Endothelial cell of umbilical vein (primary cell): ENCODE data around the gene VPS4A. TPM values are rescaled to one million over a fixed set of nuclear protein-coding genes. Genes with fewer than 3 reads are reported as not detected.

ENCODE experiments used
- BruUV-seq: library from RNA; stranded (reverse); fragments of 400-500 nt; replicated peaks from 2 replicates; lab custom pipeline; 2021; lab: Mats Ljungman, UMichigan
- CTCF ChIA-PET: fragments of 300-600, 350-600 bp; sonication (Branson Sonifier 250); formaldehyde crosslinking; loops from one replicate; lab custom pipeline; 2021; ENCODE audit warnings: antibody characterized with exemption, inconsistent platforms; lab: Charles Lee
- POLR2A ChIA-PET: fragments of 300-600, 350-600 bp; sonication (Branson Sonifier 250); formaldehyde crosslinking; loops from one replicate; lab custom pipeline; 2021; ENCODE audit warnings: antibody characterized with exemption, inconsistent platforms; lab: Charles Lee
- DNase-seq: peaks from one replicate; pipeline ENCODE4 v3.0.0-alpha.2; 2011; ENCODE audit warnings: low read depth, low spot score
- FAIRE-seq: peaks from 2 replicates; lab custom pipeline; 2011; peaks lifted over from hg19 to GRCh38; lab: Jason Lieb, UNC
- H2AFZ ChIP-seq: 2 replicates; pipeline ENCODE4 v1.6.0; 2012; ENCODE audit warnings: low read depth, low read length, control low read depth, inconsistent platforms
- H3K27ac ChIP-seq: 2 replicates; pipeline ENCODE4 v1.5.1; 2011; ENCODE audit warnings: low read depth, mild to moderate bottlenecking, control low read depth, low read length, moderate library complexity; ENCODE audit not compliant: insufficient read depth
- H3K27me3 ChIP-seq, 2 experiments: 2 replicates each; pipeline versions ENCODE4 v1.6.0 to v1.6.1; 2011; ENCODE audit warnings: low read length in 2 of 2, mixed read lengths in 1 of 2; ENCODE audit not compliant: control insufficient read depth in 2 of 2, insufficient read depth in 2 of 2
- H3K36me3 ChIP-seq, 2 experiments: 2 replicates in 1 of 2; 3 replicates in 1 of 2; pipeline ENCODE4 v1.5.1; 2011; ENCODE audit warnings: low read length in 2 of 2, mild to moderate bottlenecking in 1 of 2, moderate library complexity in 1 of 2; ENCODE audit not compliant: control insufficient read depth in 2 of 2, insufficient read depth in 2 of 2; ENCODE audit errors: extremely low read depth in 1 of 2
- H3K4me1 ChIP-seq: 3 replicates; pipeline ENCODE4 v1.5.1; 2011; ENCODE audit warnings: mild to moderate bottlenecking, low read length; ENCODE audit not compliant: control insufficient read depth, insufficient read depth; ENCODE audit errors: extremely low read depth
- H3K4me2 ChIP-seq: 2 replicates; pipeline ENCODE4 v1.6.1; 2011; ENCODE audit warnings: low read length, control low read depth, mixed read lengths; ENCODE audit not compliant: insufficient read depth
- H3K4me3 ChIP-seq, 3 experiments: fragments of 200-600 bp in 1 of 3; sonication (generic), shearing (Covaris generic) in 1 of 3; replicated peaks in 1 of 3; 2 replicates each; pipeline ENCODE4 v1.5.1; 2011 to 2016; ENCODE audit warnings: control low read depth in 3 of 3, low read length in 3 of 3, mild to moderate bottlenecking in 2 of 3, inconsistent platforms in 1 of 3, low read depth in 1 of 3, moderate library complexity in 1 of 3; ENCODE audit not compliant: insufficient read depth in 1 of 3
- H3K79me2 ChIP-seq: 2 replicates; pipeline ENCODE4 v1.6.0; 2012; ENCODE audit warnings: low read length, inconsistent platforms; ENCODE audit not compliant: control insufficient read depth, insufficient read depth
- H3K9ac ChIP-seq: replicated peaks from 2 replicates; pipeline ENCODE3; 2011; ENCODE audit warnings: low read length, control low read depth; ENCODE audit not compliant: insufficient read depth; ENCODE audit errors: extremely low read depth
- H3K9me1 ChIP-seq: replicated peaks from 3 replicates; pipeline ENCODE4 v1.6.0; 2011; ENCODE audit warnings: mild to moderate bottlenecking, low read length; ENCODE audit not compliant: control insufficient read depth, insufficient read depth; ENCODE audit errors: extremely low read depth
- H3K9me3 ChIP-seq: replicated peaks from 2 replicates; pipeline ENCODE4 v1.5.1; 2012; ENCODE audit warnings: low read length, inconsistent platforms; ENCODE audit not compliant: control insufficient read depth, insufficient read depth
- H4K20me1 ChIP-seq: replicated peaks from 2 replicates; pipeline ENCODE3; 2011; ENCODE audit warnings: mild to moderate bottlenecking, low read length; ENCODE audit not compliant: control insufficient read depth, insufficient read depth; ENCODE audit errors: extremely low read depth
- EZH2 ChIP-seq: IDR thresholded peaks from 2 replicates; pipeline ENCODE4 v1.6.1; 2012; ENCODE audit warnings: borderline replicate concordance, low read depth, mild to moderate bottlenecking, moderate library complexity, low read length, inconsistent platforms; ENCODE audit not compliant: severe bottlenecking
- FOS ChIP-seq: IDR thresholded peaks from 2 replicates; pipeline ENCODE4 v1.6.1; 2011; ENCODE audit warnings: mild to moderate bottlenecking, low read length, moderate library complexity, borderline replicate concordance; ENCODE audit not compliant: insufficient read depth
- GATA2 ChIP-seq: IDR thresholded peaks from 2 replicates; pipeline ENCODE4 v1.7.0; 2011; ENCODE audit warnings: low read depth, mild to moderate bottlenecking, moderate library complexity, mixed read lengths, low read length; ENCODE audit not compliant: insufficient read length, insufficient read depth
- JUN ChIP-seq: IDR thresholded peaks from 2 replicates; pipeline ENCODE4 v1.6.1; 2011; ENCODE audit warnings: borderline replicate concordance, low read depth; ENCODE audit not compliant: insufficient read length, insufficient read depth
- MYC ChIP-seq: IDR thresholded peaks from one replicate; pipeline ENCODE4 v1.6.1; 2011; ENCODE audit warnings: mild to moderate bottlenecking, low read depth, low read length
- POLR2A ChIP-seq: IDR thresholded peaks from 2 replicates; pipeline ENCODE4 v1.6.1; 2012; ENCODE audit warnings: low read depth, mild to moderate bottlenecking, control low read depth, low read length
- POLR2AphosphoS5 ChIP-seq: IDR thresholded peaks from 2 replicates; pipeline ENCODE4 v1.6.1; 2012; ENCODE audit warnings: low read depth, mild to moderate bottlenecking, control low read depth, low read length, moderate library complexity; ENCODE audit not compliant: insufficient read depth
- dilution Hi-C: fragments of 300-500 bp; cut with MboI; formaldehyde crosslinking; loops from one replicate; pipeline ENCODE4 v1.15.0; 2019; ENCODE audit warnings: low sequenced_read_pairs; ENCODE audit not compliant: extremely low pct_ligation_motif_present
- intact Hi-C: fragments of 100-400 bp; cut with micrococcal nuclease; formaldehyde crosslinking; loops from one replicate; pipeline ENCODE4 v1.10.0; 2022
- polyA plus RNA-seq, 4 experiments: library from polyadenylated mRNA; depleted of rRNA in 3 of 4; stranded (reverse) in 3 of 4; unstranded in 1 of 4; fragments of >200 nt; gene quantifications; 2 replicates each; pipeline versions ENCODE4 v1.2.1 to v1.2.3, GENCODE V29; 2011 to 2012; ENCODE audit warnings: missing spikeins in 1 of 4
- total RNA-seq: library from RNA; stranded (reverse); gene quantifications from 2 replicates; pipeline ENCODE4 v1.2.3, GENCODE V29; 2021
- TF ChIP-seq, protein P1 (sequence below), 2 donors: IDR thresholded peaks; 1 replicate in 1 of 2; 2 replicates in 1 of 2; pipeline ENCODE4 v1.5.1; 2011; ENCODE audit warnings: low read length in 2 of 2, mild to moderate bottlenecking in 2 of 2, moderate library complexity in 2 of 2, control low read depth in 1 of 2, inconsistent platforms in 1 of 2, low read depth in 1 of 2; ENCODE audit not compliant: insufficient read depth in 1 of 2; ENCODE audit errors: extremely low read depth in 1 of 2
- TF ChIP-seq, protein P2 (sequence below): IDR thresholded peaks from 2 replicates; pipeline ENCODE4 v1.6.1; 2011; ENCODE audit not compliant: insufficient read depth, insufficient read length

Gene VPS4A
- total and polyA plus RNA-seq, 2 donors (not counting 3 experiments of a cell fraction or from before 2014, with no cell fraction given): 22.3 to 34.8 TPM

DNA sequence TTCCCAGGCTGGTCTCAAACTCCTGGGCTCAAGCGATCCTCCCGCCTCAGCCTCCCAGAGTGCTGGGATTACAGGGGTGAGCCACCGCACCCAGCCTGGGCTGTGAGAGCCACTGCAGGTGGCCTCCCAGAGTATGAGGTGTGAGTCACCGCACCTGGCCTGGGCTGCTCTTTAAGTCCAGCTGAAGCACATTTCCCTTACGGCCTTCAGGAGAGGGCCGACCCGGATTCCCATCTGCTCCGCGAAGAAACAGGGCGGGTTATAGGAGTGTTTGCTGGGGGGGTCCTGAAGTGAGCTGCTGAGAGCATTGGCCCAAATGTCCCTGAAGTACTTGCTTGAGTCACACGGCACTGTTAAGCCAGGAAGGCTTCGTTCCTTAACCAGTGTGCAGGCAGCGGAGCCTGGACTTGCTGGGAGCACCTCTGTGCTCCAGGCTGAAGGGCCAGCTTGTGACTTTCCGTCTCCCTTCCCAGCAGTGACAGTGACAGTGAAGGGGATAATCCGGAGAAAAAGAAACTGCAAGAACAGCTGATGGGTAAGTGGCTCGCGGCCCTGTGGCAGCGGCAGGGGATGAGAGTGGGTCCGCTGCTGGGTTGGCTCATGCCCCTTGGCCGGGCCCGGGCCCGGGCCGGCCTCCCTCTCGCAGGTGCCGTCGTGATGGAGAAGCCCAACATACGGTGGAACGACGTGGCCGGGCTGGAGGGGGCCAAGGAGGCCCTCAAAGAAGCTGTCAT, 7.2 kb downstream of the VPS4A start:
- Histone ChIP-seq H3K36me3 (peaks cover 30 to 65% of the 10 kb centered on the region in 2 experiments), H3K27ac (no peak overlapping the region), H3K4me1 (no peaks in the 10 kb centered on the region), H3K4me2 (no peak overlapping the region), H3K27me3 (no peaks in the 10 kb centered on the region), H3K9me1 (no peaks in the 10 kb centered on the region), H3K4me3 (no peak overlapping the region), H2AFZ (no peak overlapping the region), H3K9me3 (no peaks in the 10 kb centered on the region), H3K9ac (no peak overlapping the region), H4K20me1 (no peaks in the 10 kb centered on the region), H3K79me2 (peaks cover 31% of the 10 kb centered on the region)
- CTCF ChIA-PET: no interaction called here
- TF ChIP-seq, protein P1, sequence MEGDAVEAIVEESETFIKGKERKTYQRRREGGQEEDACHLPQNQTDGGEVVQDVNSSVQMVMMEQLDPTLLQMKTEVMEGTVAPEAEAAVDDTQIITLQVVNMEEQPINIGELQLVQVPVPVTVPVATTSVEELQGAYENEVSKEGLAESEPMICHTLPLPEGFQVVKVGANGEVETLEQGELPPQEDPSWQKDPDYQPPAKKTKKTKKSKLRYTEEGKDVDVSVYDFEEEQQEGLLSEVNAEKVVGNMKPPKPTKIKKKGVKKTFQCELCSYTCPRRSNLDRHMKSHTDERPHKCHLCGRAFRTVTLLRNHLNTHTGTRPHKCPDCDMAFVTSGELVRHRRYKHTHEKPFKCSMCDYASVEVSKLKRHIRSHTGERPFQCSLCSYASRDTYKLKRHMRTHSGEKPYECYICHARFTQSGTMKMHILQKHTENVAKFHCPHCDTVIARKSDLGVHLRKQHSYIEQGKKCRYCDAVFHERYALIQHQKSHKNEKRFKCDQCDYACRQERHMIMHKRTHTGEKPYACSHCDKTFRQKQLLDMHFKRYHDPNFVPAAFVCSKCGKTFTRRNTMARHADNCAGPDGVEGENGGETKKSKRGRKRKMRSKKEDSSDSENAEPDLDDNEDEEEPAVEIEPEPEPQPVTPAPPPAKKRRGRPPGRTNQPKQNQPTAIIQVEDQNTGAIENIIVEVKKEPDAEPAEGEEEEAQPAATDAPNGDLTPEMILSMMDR (IDR thresholded peaks at IDR 0.05; ENCODE audit: extremely low read depth in 1 of 2, insufficient read depth in 1 of 2, low read depth in 1 of 2, low read length in 2 of 2): no peak
- FAIRE-seq (no peak), DNase-seq (no peak)
- intact Hi-C loops: no loop called here
- BruUV-seq: no TSS peak
- POLR2A ChIA-PET: no interaction called here
- dilution Hi-C loops: no loop called here

DNA sequence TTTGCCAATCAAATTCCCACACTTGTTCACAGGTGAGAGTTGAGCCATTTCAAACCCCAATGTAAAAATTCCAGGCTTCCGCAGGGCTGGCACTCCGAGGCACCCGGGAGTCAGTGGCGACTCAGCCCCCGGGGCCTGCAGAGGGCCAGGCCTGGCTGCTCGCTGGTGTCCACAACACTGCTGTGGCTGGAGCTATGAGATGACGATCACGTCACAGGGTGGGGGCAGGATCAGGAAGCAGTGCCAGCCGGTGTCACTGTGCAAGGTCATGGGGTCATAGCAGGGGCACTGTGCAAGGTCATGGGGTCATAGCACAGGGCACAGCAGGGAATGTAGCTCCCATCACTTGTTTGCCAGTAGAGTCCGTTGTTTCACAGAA, 7.8 kb downstream of the VPS4A start:
- no peaks in the 10 kb centered on the region for H3K9me1 ChIP-seq
- H3K79me2 ChIP-seq: peaks cover 27% of the 10 kb centered on the region
- no peaks in the 10 kb centered on the region for H3K4me1 ChIP-seq
- ChIA-PET POLR2A (no interaction called here), CTCF (no interaction called here)
- H3K4me2 ChIP-seq: no peak overlapping the region
- H3K4me3 ChIP-seq: no peak overlapping the region
- no peaks in the 10 kb centered on the region for H3K9me3 ChIP-seq
- no peak overlapping the region for H3K27ac ChIP-seq
- TF ChIP-seq, protein P2, sequence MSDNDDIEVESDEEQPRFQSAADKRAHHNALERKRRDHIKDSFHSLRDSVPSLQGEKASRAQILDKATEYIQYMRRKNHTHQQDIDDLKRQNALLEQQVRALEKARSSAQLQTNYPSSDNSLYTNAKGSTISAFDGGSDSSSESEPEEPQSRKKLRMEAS: no peak
- TF ChIP-seq POLR2A (no peak), GATA2 (no peak), FOS (no peak), POLR2AphosphoS5 (no peak), MYC (no peak), JUN (no peak), EZH2 (no peak)
- TF ChIP-seq, protein P1 (IDR thresholded peaks at IDR 0.05; ENCODE audit: extremely low read depth in 1 of 2, insufficient read depth in 1 of 2, low read depth in 1 of 2, low read length in 2 of 2): no peak
- no peak for DNase-seq
- BruUV-seq: no TSS peak
- H3K27me3 ChIP-seq: no peaks in the 10 kb centered on the region
- H3K9ac ChIP-seq: no peak overlapping the region
- no peak overlapping the region for H2AFZ ChIP-seq
- H4K20me1 ChIP-seq: no peaks in the 10 kb centered on the region
- FAIRE-seq: no peak
- dilution Hi-C loops: no loop called here
- peaks cover 30 to 68% of the 10 kb centered on the region in 2 experiments for H3K36me3 ChIP-seq
- intact Hi-C loops: no loop called here
